NCI-H1694 treated with DMSO at 0.1 percent for 48 hours (cell line): ENCODE results near the gene RABL2B.
"Not testable (repeated sequence)": the region's sequence is repeated elsewhere in the genome, so short reads cannot be mapped to it uniquely, and the experiment has no call there.

ENCODE experiments used
- DNase-seq: peaks from one replicate; lab custom pipeline; 2025; lab: John Stamatoyannopoulos, UW

The RABL2B gene

DNA sequence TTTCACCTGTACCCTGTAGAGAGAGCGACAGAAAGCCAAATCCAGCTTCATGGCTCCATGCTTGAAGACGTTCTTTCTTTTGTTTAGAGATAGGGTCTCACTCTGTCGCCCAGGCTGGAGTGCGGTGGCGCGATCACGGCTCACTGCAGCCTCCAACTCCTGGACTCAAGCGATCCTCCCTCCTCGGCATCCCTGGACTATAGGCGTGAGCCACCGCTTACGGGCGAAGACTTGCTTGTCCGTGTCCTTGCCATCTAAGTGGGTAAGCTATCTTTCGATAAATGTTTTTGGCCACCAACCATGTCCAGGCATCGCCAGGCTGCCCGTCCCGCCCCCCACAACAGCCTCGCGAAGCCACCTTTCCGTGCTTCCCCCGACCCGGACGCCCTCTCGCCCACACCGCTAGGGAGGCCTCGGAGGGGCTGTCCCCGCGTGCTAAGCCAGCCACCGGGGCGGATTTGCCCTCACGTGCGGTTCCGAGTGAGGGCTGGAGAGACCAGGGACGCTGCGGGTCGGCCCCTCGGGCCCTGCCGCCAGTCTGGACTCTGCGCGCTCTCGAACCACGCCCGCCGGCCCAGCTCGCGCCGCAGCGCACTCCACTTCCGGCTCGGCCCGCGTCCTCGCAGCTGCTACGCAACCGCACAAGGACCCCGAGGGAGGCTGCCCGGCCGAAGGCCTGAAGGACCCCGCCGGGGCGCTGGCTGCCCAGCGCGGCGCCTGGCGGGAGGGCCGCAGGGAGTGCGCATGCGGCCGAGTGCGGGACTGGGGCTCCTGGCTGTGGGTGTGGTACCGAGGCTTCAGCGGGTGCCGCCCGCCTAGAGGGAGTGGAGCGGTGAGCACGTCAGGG lies at the start of gene RABL2B:
Gene RABL2B, minus strand, starts transcription at position 604 of the 847 bp plus-strand sequence. CDS start 1,342 bp downstream, outside the sequence.
- peak; percentile 53 for DNase-seq

DNA sequence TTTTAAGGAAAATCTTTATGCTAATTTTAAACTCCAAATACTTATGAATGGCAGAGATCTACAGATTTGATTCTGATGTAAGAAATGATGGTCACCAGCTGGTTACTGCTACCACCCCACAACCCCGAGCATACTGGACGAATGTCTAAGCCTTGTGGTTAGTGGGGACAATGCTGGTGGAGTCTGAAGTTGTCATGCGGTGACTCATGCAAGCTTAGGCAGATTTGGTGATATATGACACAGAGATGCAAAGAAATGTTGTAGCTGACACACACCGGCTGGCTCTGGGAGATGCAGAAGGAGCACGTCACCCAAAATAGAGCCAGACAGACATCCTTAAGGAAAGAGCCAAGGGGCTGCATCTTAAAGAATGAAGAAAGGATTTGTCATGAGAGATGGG lies 3.5 kb upstream of the RABL2B start:
- DNase-seq = not testable (repeated sequence)

DNA sequence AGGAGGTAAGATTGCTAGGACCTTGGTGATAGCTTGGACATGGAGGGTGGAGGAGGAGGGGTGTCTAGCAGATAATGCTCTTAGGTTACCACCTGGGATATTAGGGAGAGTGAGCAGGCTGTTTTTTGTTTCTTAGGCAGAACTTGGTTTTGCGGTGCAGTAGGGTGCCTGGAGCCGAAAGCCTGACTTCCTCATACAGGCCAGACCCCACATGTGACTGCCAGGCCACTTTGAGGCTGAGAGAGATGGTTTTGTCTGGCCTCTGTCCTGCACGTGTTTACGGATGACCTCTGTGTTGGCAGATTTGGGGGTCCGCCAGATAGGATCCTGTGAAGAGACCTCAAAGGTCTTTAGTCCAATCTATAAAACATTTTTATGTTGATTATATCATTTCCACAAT lies 1.9 kb upstream of the RABL2B start:
- DNase-seq = not testable (repeated sequence)

DNA sequence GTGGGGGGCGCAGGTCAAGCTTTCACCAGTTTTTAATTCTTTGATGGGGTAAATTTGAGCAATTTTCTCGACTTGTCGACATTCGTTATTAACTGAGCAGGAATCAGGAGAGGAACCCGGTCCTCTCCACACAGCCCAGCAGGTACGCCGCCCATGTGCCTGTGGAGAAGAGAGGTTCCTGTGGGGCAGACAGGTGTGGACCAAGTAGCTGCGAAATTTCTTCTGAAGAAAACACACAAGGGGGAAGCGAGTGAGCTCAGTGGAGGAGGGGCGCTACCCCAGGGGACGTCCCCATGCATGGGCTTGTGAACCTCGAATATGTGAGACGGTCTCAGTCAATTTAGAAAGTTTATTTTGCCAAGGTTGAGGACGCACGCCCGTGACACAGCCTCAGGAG lies 442 bp upstream of the RABL2B start:
- not testable (repeated sequence) for DNase-seq

DNA sequence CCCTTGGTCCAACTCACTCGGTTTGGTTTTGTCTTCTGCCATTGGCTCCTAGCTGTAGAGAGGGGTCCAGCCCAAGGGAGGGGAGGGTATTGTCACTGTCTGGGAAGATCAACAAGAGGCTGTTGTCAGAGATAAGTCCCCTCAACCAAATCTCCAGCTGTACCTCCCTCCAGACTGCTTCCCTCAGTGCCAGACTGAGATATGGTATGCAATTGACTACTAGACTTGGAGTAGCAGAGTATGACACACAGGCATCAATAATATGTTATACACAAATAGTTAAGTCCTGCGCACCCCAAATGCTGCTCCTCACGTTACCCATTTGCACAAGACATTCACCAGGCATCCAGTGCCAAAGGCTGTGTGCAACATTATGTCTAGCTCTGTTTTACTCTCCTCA lies 1.2 kb downstream of the RABL2B start:
- DNase-seq = not testable (repeated sequence)

DNA sequence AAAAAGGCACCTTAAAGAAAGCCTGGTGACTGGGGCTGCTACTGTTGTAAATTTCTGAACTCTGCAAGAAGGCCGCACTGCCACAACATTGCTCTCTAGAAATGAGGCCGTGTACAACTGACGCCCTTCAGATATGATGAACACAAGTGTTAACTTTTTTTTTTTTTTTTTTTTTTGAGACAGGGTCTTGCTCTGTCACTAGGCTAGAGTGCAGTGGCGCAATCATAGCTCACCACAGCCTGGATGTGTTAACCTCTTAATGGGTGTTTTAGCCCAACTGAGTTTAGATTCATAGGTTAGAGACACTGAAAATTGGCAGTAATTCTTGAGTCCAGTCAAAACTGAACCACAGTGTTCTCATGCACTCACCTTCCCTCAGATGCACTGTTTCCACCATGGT lies 3.2 kb downstream of the RABL2B start:
- DNase-seq = not testable (repeated sequence)

DNA sequence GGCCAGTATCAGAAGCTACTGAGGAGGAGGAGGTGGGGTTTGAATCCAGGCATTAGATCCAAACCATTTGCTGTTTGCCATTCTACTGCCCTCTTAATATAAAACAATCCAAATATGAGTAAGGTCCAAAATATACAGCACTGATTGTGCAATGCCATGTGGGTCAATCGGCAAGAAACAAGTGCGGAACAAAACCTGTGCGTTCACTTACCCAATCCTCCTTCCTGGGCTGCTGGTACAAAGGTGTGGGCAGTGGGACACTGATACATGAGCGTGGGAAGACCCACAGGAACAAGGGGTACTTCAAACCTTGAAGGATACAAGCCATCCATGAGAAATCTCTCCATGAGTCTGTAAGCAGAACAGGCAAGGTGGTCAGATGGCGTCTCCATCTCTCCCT lies 5.8 kb downstream of the RABL2B start:
- not testable (repeated sequence) for DNase-seq

DNA sequence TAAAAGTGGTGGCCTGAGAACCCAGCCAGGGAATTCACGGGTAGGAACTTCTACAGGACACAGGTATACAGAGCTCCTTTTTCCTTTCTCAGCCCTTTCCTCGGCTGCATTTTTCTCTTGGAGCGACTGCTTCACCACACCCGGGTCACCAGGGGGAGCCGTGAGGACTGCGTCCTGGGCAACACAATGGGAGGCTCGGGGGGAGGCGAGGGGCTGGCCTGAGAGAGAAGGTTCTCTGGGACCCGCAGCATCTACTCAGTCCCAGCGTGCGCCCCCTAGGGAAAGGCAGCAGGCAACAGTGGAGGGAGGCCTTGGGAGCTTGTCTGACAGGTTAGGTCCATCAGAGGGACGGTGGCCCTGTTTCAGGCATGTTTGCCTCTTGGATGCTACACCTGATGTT lies 8.3 kb downstream of the RABL2B start:
- DNase-seq = peak; percentile 13

DNA sequence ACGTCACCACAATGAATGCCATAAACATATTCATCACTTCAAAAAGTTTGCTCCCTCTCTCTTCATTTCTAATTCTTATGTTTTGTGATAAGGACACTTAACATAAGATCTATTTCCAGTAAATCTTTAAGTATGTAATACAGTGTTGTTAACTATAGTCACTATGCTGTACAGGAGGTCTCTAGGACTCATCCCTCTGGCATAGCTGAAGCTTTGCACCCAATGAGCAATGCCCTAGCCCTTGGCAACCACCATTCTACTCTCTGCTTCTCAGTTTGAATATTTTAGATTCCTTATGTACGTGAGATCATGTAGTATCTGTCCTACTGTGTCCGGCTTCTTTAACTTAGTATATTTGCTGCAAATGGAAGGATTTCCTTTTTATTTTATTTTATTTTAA lies 19.1 kb downstream of the RABL2B start:
- not testable (repeated sequence) for DNase-seq

DNA sequence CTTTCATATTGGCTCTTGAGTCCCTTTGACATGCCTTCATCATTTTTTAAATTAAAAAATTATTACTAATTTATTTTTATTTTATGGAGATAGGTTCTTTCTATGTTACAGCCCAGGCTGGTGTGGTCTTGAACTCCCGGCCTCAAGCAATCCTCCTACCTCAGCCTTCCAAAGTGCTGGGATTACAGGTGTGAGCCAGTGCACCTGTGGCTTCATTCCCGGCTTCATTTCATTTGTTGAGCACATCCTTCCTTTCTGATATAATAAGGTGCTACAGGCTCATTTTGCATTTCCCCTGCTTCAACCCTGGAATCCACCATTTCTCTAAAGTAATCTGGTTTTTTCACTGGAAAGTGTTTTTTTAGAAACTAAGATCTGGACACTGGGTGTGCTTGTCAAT lies 21.6 kb downstream of the RABL2B start:
- DNase-seq = not testable (repeated sequence)

DNA sequence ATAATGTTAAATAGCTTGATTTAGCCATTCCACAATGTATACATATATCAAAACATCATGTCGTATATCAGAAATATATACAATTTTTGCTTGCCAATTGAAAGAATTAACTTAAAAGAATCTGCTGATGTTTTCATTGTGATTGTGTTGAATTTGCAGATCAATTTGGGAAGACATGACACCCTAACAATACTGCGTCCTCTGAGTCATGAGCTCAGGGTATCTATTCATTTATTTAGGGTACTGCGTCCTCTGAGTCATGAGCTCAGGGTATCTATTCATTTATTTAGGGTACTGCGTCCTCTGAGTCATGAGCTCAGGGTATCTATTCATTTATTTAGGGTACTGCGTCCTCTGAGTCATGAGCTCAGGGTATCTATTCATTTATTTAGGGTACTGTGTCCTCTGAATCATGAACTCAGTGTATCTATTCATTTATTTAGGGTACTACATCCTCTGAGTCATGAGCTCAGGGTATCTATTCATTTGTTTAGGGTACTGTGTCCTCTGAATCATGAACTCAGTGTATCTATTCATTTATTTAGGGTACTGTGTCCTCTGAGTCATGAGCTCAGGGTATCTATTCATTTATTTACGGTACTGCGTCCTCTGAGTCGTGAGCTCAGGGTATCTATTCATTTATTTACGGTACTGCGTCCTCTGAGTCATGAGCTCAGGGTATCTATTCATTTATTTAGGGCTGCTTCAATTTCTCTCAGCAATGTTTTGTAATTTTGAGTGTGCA lies 23.7 kb downstream of the RABL2B start:
- not testable (repeated sequence) for DNase-seq

DNA sequence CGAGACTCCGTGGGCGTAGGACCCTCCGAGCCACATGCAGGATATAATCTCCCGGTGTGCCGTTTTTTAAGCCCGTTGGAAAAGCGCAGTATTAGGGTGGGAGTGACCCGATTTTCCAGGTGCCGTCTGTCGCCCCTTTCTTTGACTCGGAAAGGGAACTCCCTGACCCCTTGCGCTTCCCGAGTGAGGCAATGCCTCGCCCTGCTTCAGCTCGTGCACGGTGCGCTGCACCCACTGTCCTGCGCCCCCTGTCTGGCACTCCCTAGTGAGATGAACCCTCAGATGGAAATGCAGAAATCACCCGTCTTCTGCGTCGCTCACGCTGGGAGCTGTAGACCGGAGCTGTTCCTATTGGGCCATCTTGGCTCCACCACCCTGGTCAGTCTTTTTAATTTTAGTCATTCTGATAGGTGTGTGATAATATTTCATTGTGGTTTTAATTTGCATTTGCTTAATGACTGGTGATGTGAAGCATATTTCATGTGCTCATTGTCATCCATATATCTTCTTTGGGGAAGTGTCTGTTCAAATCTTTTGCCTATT lies 26.4 kb downstream of the RABL2B start:
- DNase-seq = peak; percentile 62

DNA sequence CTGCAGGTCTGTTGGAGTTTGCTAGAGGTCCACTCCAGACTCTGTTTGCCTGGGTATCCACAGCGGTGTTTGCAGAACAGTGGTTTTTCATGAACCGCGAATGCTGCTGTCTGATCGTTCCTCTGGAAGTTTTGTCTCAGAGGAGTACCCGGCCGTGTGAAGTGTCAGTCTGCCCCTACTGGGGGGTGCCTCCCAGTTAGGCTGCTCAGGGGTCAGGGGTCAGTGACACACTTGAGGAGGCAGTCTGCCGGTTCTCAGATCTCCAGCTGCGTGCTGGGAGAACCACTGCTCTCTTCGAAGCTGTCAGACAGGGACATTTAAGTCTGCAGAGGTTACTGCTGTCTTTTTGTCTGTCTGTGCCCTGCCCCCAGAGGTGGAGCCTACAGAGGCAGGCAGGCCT lies 27.0 kb downstream of the RABL2B start:
- DNase-seq = not testable (repeated sequence)

DNA sequence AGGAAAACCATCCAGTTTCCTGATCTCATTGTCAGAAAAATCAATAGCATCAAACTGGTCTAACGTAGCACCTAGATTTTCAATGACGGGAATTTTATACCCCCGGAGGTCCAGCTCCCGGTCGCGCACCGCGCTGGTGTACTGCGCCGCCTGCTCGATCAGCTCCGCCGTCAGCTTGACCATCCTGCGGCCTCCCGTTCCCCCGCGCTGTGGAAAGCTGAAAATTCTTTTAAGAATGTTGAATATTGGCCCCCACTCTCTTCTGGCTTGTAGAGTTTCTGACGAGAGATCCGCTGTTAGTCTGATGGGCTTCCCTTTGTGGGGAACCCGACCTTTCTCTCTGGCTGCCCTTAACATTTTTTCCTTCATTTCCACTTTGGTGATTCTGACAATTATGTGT lies 28.2 kb downstream of the RABL2B start:
- DNase-seq = not testable (repeated sequence)

DNA sequence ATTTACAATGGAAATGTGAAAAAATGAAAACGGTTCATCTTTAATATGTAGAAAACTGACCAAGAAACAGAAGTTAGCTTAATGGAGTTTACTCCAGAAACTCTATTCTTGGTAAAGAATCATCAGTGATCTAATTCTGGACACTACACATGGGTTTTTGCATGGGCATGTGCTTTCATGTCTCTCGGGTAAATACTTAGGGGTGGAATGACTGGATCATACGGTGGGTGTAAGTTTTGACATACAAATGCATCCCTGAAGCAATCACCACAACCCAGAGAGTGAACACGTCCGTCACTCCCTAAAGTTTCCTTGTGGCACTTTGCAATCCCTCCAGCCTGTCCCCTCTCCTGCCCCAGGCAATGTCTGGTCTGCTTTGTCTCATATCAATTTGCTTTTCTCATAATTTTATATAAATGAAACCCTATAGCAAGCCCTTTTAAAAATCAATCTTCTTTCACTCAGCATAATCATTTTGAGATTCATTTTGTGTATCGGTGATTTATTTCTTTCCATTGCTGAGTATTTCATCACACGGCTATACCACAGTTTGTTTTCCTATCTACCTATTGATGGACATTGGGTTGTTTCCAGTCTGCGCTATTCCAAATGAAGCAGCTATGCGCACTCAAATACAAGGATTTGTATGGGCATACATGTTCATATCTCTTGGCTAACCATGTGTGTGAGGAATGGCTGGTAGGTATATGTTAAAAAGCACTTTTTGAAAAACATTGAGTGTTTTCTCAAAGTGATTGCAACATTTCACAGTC lies 33.9 kb downstream of the RABL2B start:
- DNase-seq = not testable (repeated sequence)

DNA sequence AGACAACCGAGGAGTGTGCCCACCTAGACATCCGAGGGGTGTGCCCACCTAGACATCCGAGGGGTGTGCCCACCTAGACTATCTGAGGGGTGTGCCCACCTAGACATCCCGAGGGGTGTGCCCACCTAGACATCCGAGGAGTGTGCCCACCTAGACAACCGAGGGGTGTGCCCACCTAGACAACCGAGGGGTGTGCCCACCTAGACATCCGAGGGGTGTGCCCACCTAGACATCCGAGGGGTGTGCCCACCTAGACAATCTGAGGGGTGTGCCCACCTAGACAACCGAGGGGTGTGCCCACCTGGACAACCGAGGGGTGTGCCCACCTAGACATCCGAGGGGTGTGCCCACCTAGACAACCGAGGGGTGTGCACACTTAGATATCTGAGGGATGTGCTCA lies 34.8 kb downstream of the RABL2B start:
- DNase-seq = not testable (repeated sequence)

DNA sequence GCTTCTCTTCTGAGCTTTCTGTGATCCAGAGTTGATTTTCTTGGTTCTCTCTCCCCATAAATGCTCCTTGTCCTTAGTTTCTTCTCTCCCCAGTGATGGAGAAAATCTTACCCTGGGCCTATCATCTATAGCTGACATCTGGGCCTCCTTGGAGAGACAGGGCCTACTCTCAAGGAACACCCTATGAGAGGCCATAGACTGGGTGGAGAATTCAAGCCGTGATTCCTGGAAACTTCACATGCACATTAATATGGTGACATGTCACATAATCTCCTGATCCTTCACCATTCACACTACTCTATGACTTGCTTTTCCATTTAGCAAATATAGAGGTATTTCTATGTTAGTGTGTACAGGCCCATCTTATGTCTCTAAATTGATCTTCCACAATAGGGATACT lies 35.9 kb downstream of the RABL2B start:
- DNase-seq = not testable (repeated sequence)

DNA sequence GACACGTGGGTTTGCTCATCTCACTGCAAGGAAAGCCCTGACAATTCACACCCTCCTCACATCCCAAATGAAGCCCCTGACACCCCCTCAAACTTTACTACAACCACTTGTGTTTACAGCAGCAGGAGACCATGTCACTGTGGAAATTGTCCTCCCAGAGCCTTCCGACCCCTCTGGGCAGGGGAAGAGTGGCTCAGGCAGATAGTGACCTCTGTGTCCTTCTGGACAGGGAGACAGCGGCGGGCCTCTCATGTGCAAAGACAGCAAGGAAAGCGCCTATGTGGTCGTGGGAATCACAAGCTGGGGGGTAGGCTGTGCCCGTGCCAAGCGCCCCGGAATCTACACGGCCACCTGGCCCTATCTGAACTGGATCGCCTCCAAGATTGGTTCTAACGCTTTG lies 39.0 kb downstream of the RABL2B start:
- not testable (repeated sequence) for DNase-seq

DNA sequence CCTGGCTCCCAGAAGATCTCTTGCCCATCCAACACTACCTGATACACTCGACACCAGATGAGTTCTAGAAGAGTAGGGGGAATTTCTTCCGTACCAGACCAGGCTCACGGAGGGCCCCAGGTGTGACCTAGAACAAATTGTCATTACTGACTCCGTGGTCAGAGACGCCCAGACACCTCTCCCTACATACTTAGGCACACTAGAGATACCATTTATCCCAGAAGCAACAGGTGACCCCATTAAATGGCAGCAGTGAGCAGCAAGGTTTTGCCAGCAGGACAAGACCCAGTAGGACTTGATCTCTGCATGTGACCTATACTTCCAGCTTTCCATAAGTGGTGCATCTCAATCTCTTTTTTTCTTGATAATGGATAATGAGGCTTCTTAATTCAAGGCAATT lies 42.7 kb downstream of the RABL2B start:
- DNase-seq = not testable (repeated sequence)

DNA sequence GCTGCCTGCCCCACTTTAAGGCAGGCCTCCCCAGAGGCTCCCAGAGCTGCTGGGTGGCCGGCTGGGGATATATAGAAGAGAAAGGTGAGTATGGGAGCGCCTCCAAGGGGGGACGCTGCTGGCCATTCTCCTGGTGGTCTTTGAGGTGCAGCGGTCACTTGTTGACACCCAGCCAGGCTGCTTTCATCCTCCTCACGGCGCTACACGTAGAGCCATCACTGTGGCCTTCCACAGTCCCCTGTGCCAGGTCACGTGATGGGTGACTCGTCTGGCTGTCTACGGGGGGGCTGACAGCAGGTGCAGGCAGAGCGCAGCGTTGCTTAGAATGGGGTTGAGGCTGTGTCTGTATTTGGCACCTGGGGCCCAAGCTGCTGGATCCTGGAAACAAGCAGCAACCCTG lies 43.5 kb downstream of the RABL2B start:
- no peak for DNase-seq

DNA sequence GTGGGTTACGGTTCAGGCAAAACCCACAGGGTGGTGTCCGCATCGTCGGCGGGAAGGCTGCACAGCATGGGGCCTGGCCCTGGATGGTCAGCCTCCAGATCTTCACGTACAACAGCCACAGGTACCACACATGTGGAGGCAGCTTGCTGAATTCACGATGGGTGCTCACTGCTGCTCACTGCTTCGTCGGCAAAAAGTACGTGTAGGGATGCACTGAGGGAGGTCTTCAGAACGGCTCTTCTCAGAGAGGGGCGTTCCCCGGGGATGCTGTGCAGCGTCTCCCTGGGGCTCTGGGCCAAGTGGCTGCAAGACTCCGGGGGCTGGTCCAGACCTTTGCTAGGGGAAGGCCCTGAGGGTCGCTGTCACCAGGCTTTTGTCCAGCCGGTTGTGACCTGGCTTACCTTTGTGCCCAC lies 44.2 kb downstream of the RABL2B start:
- DNase-seq = no peak

DNA sequence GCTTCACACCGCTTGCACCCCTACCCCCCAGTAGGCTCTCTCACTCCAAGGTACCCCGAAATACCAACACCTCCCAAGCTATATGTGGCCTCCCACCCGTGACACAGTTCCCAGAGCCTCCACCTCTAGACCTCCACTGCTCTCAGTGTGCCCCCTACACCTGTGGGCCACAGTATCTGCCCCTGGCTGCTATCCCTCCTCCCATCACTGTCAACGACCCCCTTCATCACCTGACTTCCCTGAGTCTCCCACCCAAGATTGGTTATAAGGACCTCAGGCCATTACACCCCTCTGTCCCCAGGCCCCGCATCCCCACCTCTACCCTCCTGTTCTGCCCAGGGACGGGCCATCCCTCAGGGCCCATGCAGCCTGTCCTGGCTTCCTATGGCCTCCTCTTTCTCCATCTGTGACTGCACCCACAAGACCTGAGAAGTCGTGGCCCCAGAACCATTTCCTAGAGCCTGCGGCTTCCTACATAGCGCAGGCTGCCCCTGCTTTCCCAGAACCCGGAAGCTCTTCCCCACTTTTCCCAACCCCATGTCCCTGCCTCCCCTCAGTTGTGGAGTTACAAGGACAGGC lies 44.7 kb downstream of the RABL2B start:
- no peak for DNase-seq
